HepG2 (cell line): ENCODE measurements around the gene GON7. TPM values are rescaled to one million over a fixed set of nuclear protein-coding genes. Genes with fewer than 3 reads are reported as not detected.
A peak's percentile ranks its signal among the peaks of the same experiment; 100 is the strongest.
"Not testable (repeated sequence)": the region's sequence is repeated elsewhere in the genome, so short reads cannot be mapped to it uniquely, and the experiment has no call there.

Experiments
- ELF3 ChIP-seq: IDR thresholded peaks from 2 replicates; pipeline ENCODE4 v1.6.1; 2016; ENCODE audit warnings: missing genetic modification reagents, missing compliant biosample characterization
- FOXP1 ChIP-seq, 2 experiments: fragments of 450-650 bp in 1 of 2; IDR thresholded peaks; 2 replicates each; pipeline ENCODE4 v1.6.1; 2017 to 2018; ENCODE audit warnings: antibody characterized with exemption in 1 of 2
- HNF1B ChIP-seq: sonication (generic); formaldehyde crosslinking; IDR thresholded peaks from 2 replicates; pipeline ENCODE4 v1.5.1; 2020; ENCODE audit warnings: mild to moderate bottlenecking, moderate library complexity, missing genetic modification reagents
- IRF2 ChIP-seq: IDR thresholded peaks from 2 replicates; pipeline ENCODE4 v1.6.1; 2018; ENCODE audit warnings: missing genetic modification reagents, missing compliant biosample characterization
- KDM6A ChIP-seq: IDR thresholded peaks from 2 replicates; pipeline ENCODE4 v1.6.1; 2016; ENCODE audit warnings: low read depth
- NR2F6 ChIP-seq, 2 experiments: IDR thresholded peaks; 2 replicates each; pipeline ENCODE4 v1.6.1; 2016; ENCODE audit warnings: antibody characterized with exemption in 1 of 2, mild to moderate bottlenecking in 1 of 2
- SAP130 ChIP-seq: IDR thresholded peaks from 2 replicates; pipeline ENCODE4 v1.6.1; 2016; ENCODE audit warnings: low read depth
- SOX13 ChIP-seq, 3 experiments: fragments of 450-650 bp in 1 of 3; sonication (generic) in 1 of 3; formaldehyde crosslinking in 1 of 3; IDR thresholded peaks in 2 of 3; conservative IDR thresholded peaks in 1 of 3; 2 replicates each; pipeline versions ENCODE4 v1.5.0 to v1.6.1; 2016 to 2020; ENCODE audit warnings: antibody characterized with exemption in 1 of 3, mild to moderate bottlenecking in 1 of 3, missing compliant biosample characterization in 1 of 3, missing genetic modification reagents in 1 of 3, moderate library complexity in 1 of 3
- ZFP37 ChIP-seq: sonication (generic); formaldehyde crosslinking; IDR thresholded peaks from 2 replicates; pipeline ENCODE4 v1.4.0; 2020; ENCODE audit warnings: missing genetic modification reagents, borderline replicate concordance
- ZFY ChIP-seq: sonication (generic); formaldehyde crosslinking; IDR thresholded peaks from 2 replicates; pipeline ENCODE4 v1.4.0; 2020; ENCODE audit warnings: missing genetic modification reagents
- polyA plus RNA-seq, 8 experiments: library from polyadenylated mRNA; depleted of rRNA in 3 of 8; stranded (reverse) in 7 of 8; unstranded in 1 of 8; fragments of >200 nt; fragmentation: Illumina TruSeq in 4 of 8; extraction: Trizol in 4 of 8; gene quantifications; 2 replicates each; pipeline versions ENCODE4 v1.2.1 to v1.2.3, GENCODE V29; 2011 to 2016; ENCODE audit warnings: low read depth in 4 of 8, missing spikeins in 1 of 8, mixed read lengths in 1 of 8; ENCODE audit not compliant: insufficient read depth in 1 of 8
- total RNA-seq, 5 experiments: library from RNA; depleted of rRNA; stranded (reverse); fragments of >200 nt; fragmentation: Illumina TruSeq; extraction: Trizol; gene quantifications; 2 replicates each; pipeline ENCODE4 v1.2.3, GENCODE V29; 2016; ENCODE audit warnings: low read depth in 1 of 5
- TF ChIP-seq, protein P1 (sequence below): sonication (generic); formaldehyde crosslinking; IDR thresholded peaks from 2 replicates; pipeline ENCODE4 v1.4.0; 2020; ENCODE audit warnings: missing genetic modification reagents, borderline replicate concordance
- TF ChIP-seq, protein P2 (sequence below): sonication (generic); formaldehyde crosslinking; IDR thresholded peaks from 2 replicates; pipeline ENCODE4 v1.4.0; 2020; ENCODE audit warnings: mild to moderate bottlenecking, missing genetic modification reagents, borderline replicate concordance
- TF ChIP-seq, protein P3 (sequence below): sonication (generic); formaldehyde crosslinking; IDR thresholded peaks from 2 replicates; pipeline ENCODE4 v1.5.1; 2020; ENCODE audit warnings: mild to moderate bottlenecking, missing genetic modification reagents, moderate library complexity

GON7 gene
- total and polyA plus RNA-seq, 2 of the 13 experiments (the other 11 are each of a cell fraction or from before 2014, with no cell fraction given) = 11.9 to 28.0 TPM

DNA sequence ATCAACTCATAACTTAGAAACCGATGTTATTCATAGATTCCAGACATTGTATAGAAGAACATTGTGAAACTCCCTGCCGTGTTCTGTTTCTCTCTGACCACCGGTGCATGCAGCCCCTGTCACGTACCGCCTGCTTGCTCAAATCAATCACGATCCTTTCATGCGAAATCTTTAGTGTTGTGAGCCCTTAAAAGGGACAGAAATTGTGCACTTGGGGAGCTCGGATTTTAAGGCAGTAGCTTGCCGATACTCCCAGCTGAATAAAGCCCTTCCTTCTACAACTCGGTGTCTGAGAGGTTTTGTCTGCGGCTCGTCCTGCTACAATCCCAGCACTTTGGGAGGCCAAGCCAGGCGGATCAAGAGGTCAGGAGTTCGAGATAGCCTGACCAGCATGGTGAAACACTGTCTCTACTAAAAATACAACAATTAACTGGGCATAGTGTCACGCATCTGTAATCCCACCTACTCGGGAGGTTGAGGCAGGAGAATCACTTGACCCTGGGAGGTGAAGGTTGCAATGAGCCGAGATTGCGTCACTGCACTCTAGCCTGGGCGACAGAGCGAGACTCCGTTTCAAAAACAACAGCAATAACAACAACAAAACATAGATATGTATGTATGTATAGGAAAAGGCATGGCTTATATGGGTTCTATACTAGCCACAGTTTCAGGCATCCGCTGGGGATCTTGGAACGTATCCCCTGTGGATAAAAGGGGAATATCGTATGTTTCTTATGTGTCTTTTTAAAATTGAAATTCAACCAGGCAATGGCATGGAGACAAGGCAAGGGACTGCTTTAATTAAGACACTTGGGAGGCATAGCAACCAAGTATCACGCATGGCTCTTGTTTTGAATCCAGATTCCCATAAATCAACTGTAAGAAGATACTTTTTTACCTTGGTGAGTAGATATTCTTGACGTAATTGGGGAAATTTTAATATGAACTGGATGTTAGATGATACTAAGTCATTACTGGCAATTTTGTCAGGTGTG, 41.3 kb downstream of the GON7 start (continued):
- TF ChIP-seq HNF1B (peak; percentile 47; the same call in 1 of the 2 replicates), SOX13 (CRISPR knock-in tag; conservative IDR thresholded peaks at IDR 0.05 in 1 of 2, IDR thresholded peaks at IDR 0.05 in 1 of 2) (peak in 1 of 2 experiments; percentile 18; a peak in 1 of 4 replicates), ELF3 (CRISPR knock-in tag) (peak; percentile 63), FOXP1 (CRISPR knock-in tag; IDR thresholded peaks at IDR 0.05) (0 out of 2 replicates have a peak, but pooled peaks have one; percentile 8), ZFY (CRISPR knock-in tag) (peak; percentile 57), ZFP37 (0 out of 2 replicates have a peak, but pooled peaks have one; percentile 24), SAP130 (CRISPR knock-in tag) (peak; percentile 66), NR2F6 (CRISPR knock-in tag; IDR thresholded peaks at IDR 0.05) (peak; percentile 39; the same call in 1 of the 2 replicates), KDM6A (CRISPR knock-in tag) (0 out of 2 replicates have a peak, but pooled peaks have one; percentile 31), IRF2 (peak; percentile 45; the same call in 1 of the 2 replicates)
- TF ChIP-seq, protein P1, sequence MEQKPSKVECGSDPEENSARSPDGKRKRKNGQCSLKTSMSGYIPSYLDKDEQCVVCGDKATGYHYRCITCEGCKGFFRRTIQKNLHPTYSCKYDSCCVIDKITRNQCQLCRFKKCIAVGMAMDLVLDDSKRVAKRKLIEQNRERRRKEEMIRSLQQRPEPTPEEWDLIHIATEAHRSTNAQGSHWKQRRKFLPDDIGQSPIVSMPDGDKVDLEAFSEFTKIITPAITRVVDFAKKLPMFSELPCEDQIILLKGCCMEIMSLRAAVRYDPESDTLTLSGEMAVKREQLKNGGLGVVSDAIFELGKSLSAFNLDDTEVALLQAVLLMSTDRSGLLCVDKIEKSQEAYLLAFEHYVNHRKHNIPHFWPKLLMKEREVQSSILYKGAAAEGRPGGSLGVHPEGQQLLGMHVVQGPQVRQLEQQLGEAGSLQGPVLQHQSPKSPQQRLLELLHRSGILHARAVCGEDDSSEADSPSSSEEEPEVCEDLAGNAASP (CRISPR knock-in tag) = 0 out of 2 replicates have a peak, but pooled peaks have one; percentile 17
- TF ChIP-seq SOX13, FOXP1, NR2F6 (IDR thresholded peaks at IDR 0.05): not testable (repeated sequence)
- TF ChIP-seq, protein P2, sequence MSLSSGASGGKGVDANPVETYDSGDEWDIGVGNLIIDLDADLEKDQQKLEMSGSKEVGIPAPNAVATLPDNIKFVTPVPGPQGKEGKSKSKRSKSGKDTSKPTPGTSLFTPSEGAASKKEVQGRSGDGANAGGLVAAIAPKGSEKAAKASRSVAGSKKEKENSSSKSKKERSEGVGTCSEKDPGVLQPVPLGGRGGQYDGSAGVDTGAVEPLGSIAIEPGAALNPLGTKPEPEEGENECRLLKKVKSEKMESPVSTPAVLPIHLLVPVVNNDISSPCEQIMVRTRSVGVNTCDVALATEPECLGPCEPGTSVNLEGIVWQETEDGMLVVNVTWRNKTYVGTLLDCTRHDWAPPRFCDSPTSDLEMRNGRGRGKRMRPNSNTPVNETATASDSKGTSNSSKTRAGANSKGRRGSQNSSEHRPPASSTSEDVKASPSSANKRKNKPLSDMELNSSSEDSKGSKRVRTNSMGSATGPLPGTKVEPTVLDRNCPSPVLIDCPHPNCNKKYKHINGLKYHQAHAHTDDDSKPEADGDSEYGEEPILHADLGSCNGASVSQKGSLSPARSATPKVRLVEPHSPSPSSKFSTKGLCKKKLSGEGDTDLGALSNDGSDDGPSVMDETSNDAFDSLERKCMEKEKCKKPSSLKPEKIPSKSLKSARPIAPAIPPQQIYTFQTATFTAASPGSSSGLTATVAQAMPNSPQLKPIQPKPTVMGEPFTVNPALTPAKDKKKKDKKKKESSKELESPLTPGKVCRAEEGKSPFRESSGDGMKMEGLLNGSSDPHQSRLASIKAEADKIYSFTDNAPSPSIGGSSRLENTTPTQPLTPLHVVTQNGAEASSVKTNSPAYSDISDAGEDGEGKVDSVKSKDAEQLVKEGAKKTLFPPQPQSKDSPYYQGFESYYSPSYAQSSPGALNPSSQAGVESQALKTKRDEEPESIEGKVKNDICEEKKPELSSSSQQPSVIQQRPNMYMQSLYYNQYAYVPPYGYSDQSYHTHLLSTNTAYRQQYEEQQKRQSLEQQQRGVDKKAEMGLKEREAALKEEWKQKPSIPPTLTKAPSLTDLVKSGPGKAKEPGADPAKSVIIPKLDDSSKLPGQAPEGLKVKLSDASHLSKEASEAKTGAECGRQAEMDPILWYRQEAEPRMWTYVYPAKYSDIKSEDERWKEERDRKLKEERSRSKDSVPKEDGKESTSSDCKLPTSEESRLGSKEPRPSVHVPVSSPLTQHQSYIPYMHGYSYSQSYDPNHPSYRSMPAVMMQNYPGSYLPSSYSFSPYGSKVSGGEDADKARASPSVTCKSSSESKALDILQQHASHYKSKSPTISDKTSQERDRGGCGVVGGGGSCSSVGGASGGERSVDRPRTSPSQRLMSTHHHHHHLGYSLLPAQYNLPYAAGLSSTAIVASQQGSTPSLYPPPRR (CRISPR knock-in tag) = 0 out of 2 replicates have a peak, but pooled peaks have one; percentile 47
- TF ChIP-seq, protein P3, sequence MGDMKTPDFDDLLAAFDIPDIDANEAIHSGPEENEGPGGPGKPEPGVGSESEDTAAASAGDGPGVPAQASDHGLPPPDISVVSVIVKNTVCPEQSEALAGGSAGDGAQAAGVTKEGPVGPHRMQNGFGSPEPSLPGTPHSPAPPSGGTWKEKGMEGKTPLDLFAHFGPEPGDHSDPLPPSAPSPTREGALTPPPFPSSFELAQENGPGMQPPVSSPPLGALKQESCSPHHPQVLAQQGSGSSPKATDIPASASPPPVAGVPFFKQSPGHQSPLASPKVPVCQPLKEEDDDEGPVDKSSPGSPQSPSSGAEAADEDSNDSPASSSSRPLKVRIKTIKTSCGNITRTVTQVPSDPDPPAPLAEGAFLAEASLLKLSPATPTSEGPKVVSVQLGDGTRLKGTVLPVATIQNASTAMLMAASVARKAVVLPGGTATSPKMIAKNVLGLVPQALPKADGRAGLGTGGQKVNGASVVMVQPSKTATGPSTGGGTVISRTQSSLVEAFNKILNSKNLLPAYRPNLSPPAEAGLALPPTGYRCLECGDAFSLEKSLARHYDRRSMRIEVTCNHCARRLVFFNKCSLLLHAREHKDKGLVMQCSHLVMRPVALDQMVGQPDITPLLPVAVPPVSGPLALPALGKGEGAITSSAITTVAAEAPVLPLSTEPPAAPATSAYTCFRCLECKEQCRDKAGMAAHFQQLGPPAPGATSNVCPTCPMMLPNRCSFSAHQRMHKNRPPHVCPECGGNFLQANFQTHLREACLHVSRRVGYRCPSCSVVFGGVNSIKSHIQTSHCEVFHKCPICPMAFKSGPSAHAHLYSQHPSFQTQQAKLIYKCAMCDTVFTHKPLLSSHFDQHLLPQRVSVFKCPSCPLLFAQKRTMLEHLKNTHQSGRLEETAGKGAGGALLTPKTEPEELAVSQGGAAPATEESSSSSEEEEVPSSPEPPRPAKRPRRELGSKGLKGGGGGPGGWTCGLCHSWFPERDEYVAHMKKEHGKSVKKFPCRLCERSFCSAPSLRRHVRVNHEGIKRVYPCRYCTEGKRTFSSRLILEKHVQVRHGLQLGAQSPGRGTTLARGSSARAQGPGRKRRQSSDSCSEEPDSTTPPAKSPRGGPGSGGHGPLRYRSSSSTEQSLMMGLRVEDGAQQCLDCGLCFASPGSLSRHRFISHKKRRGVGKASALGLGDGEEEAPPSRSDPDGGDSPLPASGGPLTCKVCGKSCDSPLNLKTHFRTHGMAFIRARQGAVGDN (CRISPR knock-in tag) = peak; percentile 6; the same call in 1 of the 2 replicates
- TF ChIP-seq, all 625 proteins: peak for 58; not testable (repeated sequence) for 567
